ENCODE results near the gene MSANTD2. TPM values are rescaled to one million over a fixed set of nuclear protein-coding genes. Genes with fewer than 3 reads are reported as not detected.

MSANTD2 gene
- total and polyA plus RNA-seq, 4 donors = 1.6 to 7.7 (median 2.3) TPM

GRCh38 chr11:124752471-124753102 is 47.6 kb downstream of the MSANTD2 start:
- WGBS = 44% methylated on average over 10 of the region's 10 CpGs
- H3K9me3 ChIP-seq (ENCODE audit: control insufficient read depth in 4 of 4, low read length in 3 of 4) = no peaks in the 10 kb centered on the region
- peak; percentile 21 for DNase-seq (ENCODE audit: low spot score)
- H3K4me1 ChIP-seq (ENCODE audit: control insufficient read depth in 4 of 4, insufficient read depth in 4 of 4, low read length in 3 of 4) = peaks cover 0 to 3% (median 0%) of the 10 kb centered on the region in 4 donors
- TF ChIP-seq REST (IDR thresholded peaks at IDR 0.05) (no peak), ZBTB33 (IDR thresholded peaks at IDR 0.05) (no peak), HNF4A (conservative IDR thresholded peaks at IDR 0.05) (no peak), FOXA2 (IDR thresholded peaks at IDR 0.05) (no peak), JUND (IDR thresholded peaks at IDR 0.05) (no peak), SP1 (IDR thresholded peaks at IDR 0.05) (no peak), CTCF (IDR thresholded peaks at IDR 0.05; ENCODE audit: low read depth, low read length, missing input control) (no peak), GABPA (IDR thresholded peaks at IDR 0.05 in 1 of 2, conservative IDR thresholded peaks at IDR 0.05 in 1 of 2) (no peak), FOXA1 (IDR thresholded peaks at IDR 0.05) (no peak)
- peaks cover 0 to 7% (median 3%) of the 10 kb centered on the region in 4 donors for H3K27me3 ChIP-seq (ENCODE audit: control insufficient read depth in 4 of 4, insufficient read depth in 4 of 4, low read length in 3 of 4)
- H3K27ac ChIP-seq (ENCODE audit: low read depth in 1 of 2, low read length in 2 of 2) = no peak overlapping the region
- no peak overlapping the region for H3K4me3 ChIP-seq (ENCODE audit: low read depth in 1 of 3, low read length in 3 of 3)
- no peaks in the 10 kb centered on the region for H3K36me3 ChIP-seq (ENCODE audit: control insufficient read depth in 4 of 4, insufficient read depth in 3 of 4, low read depth in 1 of 4, low read length in 3 of 4)
- H3K9ac ChIP-seq (ENCODE audit: low read depth in 1 of 2, low read length in 2 of 2) = no peak overlapping the region

- no peak within 1 kb of the TSS for H3K9ac ChIP-seq (ENCODE audit: low read depth in 1 of 2, low read length in 2 of 2)
- H3K4me1 ChIP-seq (ENCODE audit: control insufficient read depth in 4 of 4, insufficient read depth in 4 of 4, low read length in 3 of 4) = peaks cover 0 to 5% (median 3%) of the 10 kb centered on the region in 4 donors
- WGBS = 27% methylated on average over 42 of the region's 42 CpGs
- peaks cover 0 to 7% (median 3%) of the 10 kb centered on the region in 4 donors for H3K27me3 ChIP-seq (ENCODE audit: control insufficient read depth in 4 of 4, insufficient read depth in 4 of 4, low read length in 3 of 4)
- no peaks in the 10 kb centered on the region for H3K36me3 ChIP-seq (ENCODE audit: control insufficient read depth in 4 of 4, insufficient read depth in 3 of 4, low read depth in 1 of 4, low read length in 3 of 4)
- TF ChIP-seq JUND (IDR thresholded peaks at IDR 0.05) (no peak), EGR1 (IDR thresholded peaks at IDR 0.05; ENCODE audit: low read depth in 2 of 2) (no peak), MAX (IDR thresholded peaks at IDR 0.05) (no peak), HNF4A (conservative IDR thresholded peaks at IDR 0.05) (no peak), NR2F2 (IDR thresholded peaks at IDR 0.05) (no peak), RAD21 (IDR thresholded peaks at IDR 0.05) (no peak), RXRA (IDR thresholded peaks at IDR 0.05) (no peak), HNF4G (IDR thresholded peaks at IDR 0.05) (no peak), FOXA1 (IDR thresholded peaks at IDR 0.05) (no peak), ZBTB33 (IDR thresholded peaks at IDR 0.05) (no peak), TAF1 (conservative IDR thresholded peaks at IDR 0.05) (no peak)
- H3K27ac ChIP-seq (ENCODE audit: low read depth in 1 of 2, low read length in 2 of 2) = no peak within 1 kb of the TSS
- H3K4me3 ChIP-seq (ENCODE audit: low read depth in 1 of 3, low read length in 3 of 3) = peak within 1 kb of the TSS in 1 of 3 donors; percentile 14
- no peaks in the 10 kb centered on the region for H3K9me3 ChIP-seq (ENCODE audit: control insufficient read depth in 4 of 4, low read length in 3 of 4)
- no peak for DNase-seq (ENCODE audit: low spot score)
Measured at GRCh38 chr11:124751741-124752470, 48.3 kb downstream of the MSANTD2 start, which contains the start of gene VSIG2. Gene VSIG2, minus strand, starts transcription at chr11:124752255. Its CDS starts 118 bp downstream, at chr11:124752137.

Measured in liver (tissue), 9 donors.